Activated CD8-positive, alpha-beta memory T cell treated with anti-CD3 and anti-CD28 coated beads, Interleukin-2, amount 50 U/mL, for 24 hours (primary cell): ENCODE data around the gene PLCD3.

Experiments used
- DNase-seq: peaks from one replicate; pipeline ENCODE4 v3.0.0-alpha.2; 2020; ENCODE audit errors: extremely low read depth

Gene PLCD3

DNA sequence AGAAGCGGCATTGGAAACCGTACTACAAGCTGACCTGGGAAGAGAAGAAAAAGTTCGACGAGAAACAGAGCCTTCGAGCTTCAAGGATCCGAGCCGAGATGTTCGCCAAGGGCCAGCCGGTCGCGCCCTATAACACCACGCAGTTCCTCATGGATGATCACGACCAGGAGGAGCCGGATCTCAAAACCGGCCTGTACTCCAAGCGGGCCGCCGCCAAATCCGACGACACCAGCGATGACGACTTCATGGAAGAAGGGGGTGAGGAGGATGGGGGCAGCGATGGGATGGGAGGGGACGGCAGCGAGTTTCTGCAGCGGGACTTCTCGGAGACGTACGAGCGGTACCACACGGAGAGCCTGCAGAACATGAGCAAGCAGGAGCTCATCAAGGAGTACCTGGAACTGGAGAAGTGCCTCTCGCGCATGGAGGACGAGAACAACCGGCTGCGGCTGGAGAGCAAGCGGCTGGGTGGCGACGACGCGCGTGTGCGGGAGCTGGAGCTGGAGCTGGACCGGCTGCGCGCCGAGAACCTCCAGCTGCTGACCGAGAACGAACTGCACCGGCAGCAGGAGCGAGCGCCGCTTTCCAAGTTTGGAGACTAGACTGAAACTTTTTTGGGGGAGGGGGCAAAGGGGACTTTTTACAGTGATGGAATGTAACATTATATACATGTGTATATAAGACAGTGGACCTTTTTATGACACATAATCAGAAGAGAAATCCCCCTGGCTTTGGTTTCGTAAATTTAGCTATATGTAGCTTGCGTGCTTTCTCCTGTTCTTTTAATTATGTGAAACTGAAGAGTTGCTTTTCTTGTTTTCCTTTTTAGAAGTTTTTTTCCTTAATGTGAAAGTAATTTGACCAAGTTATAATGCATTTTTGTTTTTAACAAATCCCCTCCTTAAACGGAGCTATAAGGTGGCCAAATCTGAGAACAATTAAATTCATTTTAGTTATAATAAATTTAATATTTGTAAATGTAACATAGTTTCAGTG is 17.7 kb upstream of the PLCD3 start:
- DNase-seq: no peak

DNA sequence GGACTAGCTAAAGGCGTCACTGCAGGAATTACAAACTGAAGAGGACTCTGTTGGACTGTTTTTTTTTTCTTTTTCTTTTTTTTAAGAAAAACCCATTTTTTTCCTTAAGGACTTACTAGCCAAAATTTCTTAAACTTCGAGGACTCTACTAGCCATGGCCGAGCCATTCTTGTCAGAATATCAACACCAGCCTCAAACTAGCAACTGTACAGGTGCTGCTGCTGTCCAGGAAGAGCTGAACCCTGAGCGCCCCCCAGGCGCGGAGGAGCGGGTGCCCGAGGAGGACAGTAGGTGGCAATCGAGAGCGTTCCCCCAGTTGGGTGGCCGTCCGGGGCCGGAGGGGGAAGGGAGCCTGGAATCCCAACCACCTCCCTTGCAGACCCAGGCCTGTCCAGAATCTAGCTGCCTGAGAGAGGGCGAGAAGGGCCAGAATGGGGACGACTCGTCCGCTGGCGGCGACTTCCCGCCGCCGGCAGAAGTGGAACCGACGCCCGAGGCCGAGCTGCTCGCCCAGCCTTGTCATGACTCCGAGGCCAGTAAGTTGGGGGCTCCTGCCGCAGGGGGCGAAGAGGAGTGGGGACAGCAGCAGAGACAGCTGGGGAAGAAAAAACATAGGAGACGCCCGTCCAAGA is 16.8 kb upstream of the PLCD3 start:
- no peak for DNase-seq

DNA sequence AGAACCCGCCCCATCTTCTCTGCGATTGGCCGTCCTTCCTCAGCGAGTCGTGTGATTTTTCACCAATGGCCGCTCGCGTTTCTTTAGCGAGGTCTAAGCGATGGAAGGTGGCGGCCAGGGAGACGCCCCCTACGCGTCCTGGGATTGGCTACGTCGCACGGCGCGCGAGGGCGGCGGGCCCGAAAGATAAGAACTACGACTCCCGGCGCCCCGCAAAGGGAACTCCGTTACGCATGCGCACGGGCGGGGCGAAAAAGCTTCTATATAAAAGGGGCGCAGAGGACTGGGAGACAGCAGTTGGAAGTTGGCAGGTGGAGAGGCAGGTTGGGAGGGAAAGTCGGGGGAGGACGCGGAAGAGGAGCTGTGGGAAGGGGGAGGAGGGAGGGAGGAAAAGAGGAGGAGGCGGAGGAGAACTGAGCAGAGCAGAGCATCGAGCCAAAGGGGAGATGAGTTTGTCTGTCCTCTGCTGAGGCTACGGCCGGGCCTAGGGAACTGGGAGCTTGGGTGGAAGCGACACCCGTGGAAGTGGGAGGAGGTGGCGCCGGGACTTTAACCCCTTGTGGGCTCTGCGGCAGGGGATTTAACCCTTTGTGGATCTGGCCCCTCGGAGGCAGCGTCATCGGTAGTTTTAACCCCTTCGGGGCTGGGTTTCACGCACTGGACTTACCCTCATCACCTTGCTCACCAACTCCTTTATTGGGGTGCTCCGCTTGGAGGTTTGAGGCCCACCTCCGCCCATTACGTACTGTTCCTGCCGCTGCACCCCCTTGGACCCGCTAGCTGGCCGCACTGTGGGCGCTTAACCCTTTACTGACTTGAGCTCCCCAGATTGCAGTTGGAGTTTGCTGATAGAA is 16.1 kb upstream of the PLCD3 start, which contains the start of gene HEXIM1:
HEXIM1 (plus strand) TSS at position 293 of the 854 bp plus-strand sequence. CDS start 716 bp downstream, outside the sequence.
- DNase-seq: peak; percentile 95

DNA sequence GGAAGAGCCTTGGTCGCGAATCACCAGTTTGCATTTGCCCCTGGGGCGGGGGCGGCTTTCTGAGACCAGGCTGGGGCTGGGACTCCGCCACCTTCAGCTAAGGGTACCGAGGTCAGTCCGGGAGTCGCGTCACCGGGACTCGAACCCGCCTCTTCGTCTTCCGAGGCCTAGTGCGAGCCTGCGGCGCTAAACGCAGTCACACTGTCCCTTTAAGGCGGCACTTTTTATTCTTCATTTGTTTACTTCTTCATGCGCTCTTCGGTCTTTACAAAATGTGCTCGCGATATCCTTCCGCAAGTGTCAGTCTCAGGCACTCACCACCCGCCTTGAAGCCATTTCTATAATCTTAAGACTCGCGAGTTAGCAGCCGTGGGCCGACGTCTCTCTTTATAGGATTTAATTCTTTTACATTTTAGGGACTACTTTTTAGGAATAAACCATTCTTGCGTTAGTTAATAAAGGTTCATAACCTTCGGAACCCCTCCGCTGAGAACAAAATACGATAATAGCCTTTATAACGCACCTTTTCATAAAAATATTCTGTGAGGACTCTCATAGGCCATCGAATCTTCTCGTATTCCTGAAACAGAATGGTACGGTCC is 15.4 kb upstream of the PLCD3 start:
- DNase-seq: no peak

DNA sequence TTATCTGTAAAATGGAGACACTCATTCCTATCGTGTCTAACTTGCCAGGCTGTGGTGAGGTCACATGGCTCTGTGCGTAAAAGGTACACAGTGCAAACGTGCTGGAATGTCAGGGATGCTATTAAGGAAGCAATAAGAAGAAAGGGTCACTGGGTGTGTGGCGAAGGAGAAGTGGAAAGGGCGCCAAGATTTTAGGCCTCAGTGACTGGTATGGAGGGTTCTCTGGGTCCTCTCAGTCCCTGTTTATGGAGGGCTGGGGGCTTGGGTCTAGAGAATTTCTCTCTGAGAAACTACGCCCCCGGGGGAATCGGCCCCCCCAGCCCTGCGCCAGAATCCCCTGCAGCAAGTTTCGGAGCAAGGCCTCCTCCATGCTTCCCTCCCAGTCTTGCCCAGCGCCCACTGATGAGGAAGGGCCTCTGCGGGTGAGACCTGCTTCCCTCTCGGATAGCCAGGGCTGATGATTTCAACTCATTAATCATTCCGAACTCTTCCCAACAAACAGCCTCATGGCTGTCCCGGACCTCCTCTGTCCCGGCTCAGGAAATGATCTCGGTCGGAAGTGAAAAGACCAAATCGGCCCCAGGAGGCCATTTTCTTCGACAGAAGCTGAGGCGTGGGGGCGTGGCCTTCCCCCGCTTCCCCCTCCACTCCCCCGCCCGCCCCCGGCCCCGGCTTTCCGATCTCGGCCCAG is 14.7 kb upstream of the PLCD3 start:
- no peak for DNase-seq

DNA sequence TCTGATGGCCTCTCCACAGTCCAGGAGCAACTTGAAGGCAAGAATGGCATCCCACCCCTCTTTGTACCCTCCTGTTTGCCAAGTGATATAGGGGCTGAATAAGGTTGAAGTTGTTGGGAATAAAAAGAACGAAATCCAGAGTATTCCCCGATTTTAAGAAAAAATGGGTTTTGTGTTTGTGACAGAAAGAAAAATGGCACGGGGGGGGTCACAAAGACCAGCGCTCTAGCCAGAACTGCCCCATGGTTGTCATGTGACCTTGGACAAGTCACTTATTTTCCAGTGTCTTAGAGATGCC is 14.2 kb upstream of the PLCD3 start:
- no peak for DNase-seq

DNA sequence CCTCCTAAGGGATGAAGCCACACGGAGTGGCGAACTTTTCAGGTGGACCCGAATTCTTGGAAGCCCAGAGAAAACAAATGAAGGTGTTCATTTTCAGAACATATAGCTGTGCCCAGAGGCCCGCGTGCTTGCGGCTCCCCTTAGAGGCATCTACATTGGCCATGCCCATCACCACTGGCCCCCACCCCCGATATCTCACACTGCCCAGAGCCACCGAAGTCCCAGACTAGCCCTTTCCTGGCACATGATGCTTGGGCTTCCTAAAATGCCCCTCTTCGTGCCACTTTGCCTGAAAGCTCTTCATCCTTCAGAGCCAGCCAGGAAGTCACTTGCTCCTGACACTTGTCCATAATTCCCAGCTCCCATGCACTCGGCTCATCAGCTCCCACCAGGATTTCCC is 13.9 kb upstream of the PLCD3 start:
- no peak for DNase-seq

DNA sequence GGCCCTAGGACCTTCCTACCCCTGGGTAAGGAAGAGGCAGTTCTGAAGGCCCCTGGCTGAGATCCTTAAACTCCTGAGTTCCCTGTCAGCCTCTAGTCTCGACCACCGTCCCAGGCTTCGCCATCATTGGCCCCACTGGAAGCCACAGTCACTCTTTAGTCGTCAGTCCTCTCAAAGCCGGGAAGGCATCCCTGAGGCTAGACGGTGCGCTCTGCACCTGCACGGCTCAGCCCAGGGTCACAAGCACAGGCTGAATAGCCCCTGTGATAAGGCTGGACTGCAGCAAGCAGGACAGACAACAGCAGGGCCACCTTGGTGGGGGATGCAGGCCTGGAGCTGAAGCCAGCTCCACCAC is 12.7 kb upstream of the PLCD3 start:
- DNase-seq: no peak

DNA sequence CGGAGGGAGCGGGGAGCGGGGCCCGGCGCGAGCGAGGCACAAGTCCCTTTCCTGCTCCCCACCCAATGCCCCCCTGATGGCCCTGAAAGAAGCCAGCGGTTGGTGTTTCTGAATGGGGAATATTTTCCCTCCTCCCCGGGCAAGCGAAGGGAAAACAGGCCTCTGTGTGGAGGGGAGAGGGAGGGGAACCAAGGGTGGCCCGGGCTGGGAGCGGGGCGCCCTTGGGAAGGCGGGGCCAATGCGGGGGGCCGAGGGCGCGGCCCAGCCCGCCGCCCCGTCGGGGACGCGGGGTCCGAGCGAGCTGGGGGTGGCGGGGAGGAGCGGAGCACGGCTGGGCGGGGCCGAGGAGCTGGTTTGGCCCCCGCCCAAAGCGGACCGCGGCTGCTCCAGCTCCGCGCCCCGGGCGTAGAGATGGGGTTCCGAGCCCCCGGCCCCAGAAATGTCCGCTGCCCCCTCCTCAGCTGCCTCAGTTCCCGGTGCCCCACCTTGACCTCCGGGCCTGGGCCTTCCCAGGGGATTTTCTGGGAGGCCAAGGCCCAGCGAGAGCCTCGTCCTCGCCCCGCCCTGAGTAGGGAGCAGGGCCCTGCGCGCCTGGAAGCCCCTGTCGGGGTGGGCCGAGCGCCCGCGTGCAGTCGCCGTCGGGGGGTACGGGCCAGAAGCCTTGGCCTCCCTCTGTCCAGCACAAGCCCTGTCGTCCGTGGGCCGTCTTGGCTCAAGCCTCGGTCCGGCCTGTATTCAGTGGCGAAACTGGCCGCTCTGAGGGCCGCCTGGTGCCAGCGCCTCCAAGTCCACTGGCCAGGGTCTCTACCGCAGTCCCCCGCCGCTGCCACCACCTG is 12.1 kb upstream of the PLCD3 start:
- DNase-seq: no peak

DNA sequence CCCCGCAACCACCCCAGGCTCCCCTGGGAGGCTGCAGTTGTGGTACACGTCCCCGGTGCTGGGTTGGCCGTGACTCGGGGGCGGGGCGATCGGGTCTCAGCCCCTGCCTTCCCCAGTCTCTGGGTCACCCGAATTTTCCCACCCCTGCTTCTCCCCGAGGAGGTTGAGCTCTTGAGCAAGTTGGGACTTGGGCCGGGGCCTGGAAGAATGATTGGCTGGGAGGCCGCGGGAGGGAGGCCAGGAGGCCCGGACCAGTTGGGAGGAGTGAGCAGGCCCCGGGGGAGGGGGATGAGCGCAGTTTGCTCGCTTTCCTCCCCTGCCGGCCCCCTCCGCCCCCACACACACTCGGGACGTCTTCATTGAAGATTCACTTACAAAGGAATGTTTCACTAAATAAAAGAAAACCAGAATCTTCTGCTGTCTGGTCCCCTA is 11.5 kb upstream of the PLCD3 start:
- no peak for DNase-seq

DNA sequence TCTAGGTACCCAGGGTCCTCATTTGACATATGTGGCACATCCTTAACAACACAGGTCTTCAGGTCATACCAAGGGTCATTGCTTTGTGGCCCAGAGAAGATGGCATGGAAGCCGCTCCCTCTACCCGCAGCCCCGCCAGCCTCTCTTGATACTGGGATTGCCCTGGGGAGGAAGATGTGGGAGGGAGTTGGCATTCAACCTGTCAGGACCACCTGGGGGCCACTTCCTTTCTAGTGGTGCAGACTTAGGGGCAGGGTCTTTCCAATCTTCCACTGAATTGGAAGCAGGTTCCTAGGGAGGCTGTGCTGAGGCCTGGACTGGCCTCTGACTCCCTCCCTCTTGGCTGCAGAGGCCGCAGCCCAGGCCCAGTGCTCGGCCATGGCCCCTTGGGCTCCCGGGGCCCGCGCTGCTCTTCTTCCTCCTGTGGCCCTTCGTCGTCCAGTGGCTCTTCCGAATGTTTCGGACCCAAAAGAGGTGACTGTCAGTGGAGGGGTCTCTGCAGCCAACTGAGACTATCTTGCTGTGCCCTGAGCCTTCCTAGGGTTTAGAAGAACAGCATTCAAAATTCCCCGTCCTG is 10.9 kb upstream of the PLCD3 start:
- DNase-seq: no peak

DNA sequence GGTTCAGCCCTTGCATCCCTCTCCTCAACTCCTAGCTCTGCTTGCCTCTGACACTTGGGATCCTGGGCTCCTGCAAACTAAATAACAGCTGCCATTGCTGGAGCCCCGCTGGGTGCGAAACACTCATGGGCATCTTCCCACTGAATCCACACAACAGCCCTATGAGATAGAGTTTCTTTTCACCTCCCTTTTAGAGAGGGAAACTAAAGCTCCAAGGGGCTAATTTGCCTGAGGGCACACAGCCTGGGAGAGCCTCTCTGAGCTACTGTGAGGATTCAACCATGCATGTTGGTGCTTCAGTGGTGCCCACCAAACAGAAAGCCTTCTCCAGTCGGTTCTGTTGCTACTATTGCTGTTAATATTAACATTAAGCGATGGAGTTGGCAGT is 7.2 kb upstream of the PLCD3 start:
- no peak for DNase-seq

DNA sequence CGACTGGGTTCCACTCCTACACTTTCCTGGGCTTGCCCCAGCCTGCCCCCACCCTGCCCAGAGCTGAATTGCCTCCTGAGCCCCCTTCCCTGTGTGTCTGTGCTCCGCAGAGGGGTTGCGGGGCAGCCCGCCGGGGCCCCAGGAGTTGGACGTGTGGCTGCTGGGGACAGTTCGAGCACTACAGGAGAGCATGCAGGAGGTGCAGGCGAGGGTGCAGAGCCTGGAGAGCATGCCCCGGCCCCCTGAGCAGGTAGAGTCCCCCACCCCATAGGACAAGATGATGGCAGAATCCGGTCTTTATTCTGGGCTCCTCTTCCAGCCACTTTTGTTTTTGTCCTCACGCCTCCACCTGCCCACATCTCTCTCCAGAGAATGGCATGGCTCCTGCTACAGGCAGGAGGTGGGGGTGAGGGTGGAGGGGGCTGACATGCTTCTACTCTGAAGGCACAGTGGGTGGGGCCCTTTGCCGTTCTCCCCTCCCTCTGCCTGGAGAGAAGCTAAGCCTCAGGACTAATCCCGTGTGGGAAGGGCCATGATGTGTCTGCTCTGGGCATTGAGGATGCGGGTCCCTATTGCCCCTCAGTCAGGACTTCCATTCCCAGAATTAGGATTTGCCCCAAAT is 6.7 kb upstream of the PLCD3 start:
- no peak for DNase-seq

DNA sequence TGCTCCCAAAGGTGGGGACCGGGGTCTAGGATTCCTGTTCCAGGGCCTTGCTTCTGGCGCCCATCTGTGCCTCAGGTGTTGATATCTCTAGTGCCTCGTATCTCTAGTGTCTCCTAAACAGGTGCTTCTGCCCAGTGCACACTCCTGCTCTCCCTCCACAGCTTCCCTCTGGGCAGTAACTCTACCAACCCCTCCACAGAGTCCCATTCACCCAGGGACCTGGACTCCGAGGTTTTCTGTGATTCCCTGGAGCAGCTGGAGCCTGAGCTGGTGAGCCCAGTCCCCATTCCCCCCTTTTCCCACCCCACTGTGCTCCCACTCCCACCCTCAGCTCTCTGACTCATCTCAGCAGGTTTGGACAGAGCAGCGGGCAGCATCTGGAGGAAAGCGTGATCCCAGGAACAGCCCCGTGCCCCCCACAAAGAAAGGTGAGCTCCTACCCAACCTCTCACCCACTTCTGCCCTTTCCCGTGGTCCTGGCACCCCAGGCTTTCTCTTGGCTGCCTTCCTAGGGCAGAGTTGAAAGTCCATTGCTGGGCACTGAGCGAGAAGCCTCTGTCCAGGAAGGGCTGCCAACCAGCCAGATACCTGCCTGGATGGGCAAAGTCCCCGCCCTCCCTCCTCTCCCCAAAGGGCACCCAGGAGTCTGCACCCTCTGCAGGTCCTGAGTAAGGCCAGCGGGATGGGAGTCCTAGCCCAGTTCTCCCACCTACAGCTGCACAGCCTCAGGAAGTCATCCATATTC is 5.4 kb upstream of the PLCD3 start:
- DNase-seq: no peak

DNA sequence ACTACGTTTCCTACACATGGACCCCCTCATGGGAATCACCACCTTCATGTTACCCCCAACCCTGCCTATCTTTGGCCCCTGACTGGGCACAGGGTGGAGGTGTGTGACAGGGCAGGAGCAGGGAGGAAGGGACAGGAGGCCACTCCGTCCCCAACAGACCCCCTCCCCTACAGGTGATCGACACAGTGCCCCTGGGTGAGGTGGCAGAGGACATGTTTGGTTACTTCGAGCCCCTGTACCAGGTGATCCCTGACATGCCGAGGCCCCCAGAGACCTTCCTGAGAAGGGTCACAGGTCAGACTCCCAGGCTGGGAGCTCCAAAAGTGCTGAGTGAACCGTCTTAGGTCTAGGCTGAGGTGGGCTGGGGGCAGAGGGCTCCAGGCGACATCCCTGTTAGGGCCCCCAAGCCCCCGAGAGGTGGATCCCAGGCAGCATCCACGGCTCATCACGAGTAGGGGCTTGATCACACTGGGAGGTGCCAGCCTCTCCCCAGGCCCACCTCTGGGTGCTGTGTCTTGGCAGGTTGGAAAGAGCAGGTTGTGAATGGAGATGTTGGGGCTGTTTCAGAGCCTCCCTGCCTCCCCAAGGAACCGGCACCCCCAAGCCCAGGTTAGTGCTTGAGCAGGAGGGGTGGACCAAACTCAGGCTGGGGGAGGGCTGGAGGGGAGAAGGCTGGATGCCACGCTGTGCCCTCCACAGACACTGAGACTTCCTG is 4.7 kb upstream of the PLCD3 start:
- DNase-seq: no peak

DNA sequence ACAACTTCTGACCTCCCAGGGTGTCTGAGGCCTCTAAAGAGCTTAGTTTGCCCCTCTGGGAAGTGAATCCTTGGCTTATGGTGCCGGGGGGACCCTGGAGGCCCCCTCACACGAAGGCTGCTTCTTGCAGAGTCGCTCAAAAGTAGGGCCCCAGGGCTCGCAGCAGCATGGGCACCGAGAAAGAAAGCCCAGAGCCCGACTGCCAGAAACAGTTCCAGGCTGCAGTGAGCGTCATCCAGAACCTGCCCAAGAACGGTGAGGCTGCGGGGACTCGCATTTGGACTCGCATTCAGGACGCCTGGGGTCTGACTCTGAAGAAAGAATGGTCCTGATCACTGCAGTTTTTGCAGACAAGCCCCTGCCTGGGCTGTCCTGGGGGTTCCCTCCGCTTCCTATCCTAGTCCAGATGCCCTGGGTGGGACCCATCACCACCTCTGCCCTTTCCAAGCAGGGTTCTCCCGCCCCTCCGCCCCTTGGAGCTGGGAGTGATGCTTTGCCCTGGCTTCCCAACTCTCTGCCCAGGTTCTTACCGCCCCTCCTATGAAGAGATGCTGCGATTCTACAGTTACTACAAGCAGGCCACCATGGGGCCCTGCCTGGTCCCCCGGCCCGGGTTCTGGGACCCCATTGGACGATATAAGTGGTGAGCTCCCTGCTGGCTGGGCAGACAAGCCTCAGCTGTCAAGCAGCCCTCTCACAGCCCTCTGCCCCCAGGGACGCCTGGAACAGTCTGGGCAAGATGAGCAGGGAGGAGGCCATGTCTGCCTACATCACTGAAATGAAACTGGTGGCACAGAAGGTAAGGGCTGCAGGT is 3.9 kb upstream of the PLCD3 start:
- no peak for DNase-seq

DNA sequence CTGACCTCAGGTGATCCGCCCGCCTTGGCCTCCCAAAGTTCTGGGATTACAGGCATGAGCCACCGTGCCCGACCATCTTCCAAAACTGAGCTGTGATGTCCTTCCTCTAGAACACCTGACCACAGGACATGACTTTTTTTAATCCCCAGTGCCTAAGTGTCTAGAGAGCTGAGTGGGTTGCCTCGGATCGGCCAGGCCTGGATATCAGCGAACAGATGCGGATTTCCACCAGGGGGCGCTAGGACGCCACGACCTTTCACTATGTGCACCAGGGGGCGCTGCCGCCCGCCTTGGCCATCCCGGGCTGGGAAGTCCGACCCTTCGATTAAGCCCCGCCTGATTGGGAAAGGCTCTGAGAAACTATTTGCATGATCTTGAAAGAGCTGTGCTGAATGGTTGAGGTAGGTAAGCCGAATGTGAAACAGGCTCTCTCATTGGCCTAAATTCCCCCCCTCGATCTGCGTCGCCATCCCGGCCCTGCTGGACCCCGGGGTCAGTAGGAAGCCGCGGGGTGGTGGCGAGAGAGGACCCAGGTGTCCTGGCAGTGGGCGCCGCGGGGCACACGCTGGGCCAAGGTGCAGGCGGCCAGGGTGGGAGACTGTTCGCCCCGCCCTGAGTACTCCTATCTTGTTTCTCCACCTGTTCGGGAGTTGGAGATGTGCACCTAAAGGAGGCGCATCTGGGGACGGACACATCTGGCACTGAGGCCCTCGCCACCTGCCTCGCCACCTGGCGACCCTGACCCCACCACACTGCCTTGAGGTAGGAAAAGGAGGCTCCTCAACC is 3.1 kb upstream of the PLCD3 start, which contains the start of gene ACBD4:
ACBD4 (plus strand) TSS at position 496 of the 786 bp plus-strand sequence. CDS start 458 bp downstream, outside the sequence.
- DNase-seq: peak; percentile 90
